ENCODE measurements around the gene WDR43.

DNA sequence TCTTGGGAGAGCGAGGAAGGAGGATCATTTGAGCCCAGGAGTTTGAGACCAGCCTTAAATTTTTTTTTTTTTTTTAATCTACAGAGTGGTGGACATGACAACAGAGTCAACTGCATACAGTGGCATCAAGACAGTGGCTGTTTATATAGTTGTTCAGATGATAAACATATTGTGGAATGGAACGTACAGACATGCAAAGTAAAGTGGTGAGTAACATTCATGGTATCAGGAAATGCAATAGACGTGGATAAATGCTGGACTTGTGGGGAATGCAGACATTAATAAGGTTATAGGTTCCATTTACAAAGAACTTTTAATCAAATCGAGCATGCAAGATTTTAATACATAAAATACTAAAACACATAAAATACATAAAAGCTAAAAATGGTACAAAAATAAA is 11.9 kb downstream of the WDR43 start:
- TF ChIP-seq, protein P1, sequence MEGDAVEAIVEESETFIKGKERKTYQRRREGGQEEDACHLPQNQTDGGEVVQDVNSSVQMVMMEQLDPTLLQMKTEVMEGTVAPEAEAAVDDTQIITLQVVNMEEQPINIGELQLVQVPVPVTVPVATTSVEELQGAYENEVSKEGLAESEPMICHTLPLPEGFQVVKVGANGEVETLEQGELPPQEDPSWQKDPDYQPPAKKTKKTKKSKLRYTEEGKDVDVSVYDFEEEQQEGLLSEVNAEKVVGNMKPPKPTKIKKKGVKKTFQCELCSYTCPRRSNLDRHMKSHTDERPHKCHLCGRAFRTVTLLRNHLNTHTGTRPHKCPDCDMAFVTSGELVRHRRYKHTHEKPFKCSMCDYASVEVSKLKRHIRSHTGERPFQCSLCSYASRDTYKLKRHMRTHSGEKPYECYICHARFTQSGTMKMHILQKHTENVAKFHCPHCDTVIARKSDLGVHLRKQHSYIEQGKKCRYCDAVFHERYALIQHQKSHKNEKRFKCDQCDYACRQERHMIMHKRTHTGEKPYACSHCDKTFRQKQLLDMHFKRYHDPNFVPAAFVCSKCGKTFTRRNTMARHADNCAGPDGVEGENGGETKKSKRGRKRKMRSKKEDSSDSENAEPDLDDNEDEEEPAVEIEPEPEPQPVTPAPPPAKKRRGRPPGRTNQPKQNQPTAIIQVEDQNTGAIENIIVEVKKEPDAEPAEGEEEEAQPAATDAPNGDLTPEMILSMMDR (IDR thresholded peaks at IDR 0.05): no peak
- no peak for TF ChIP-seq POLR2A (IDR thresholded peaks at IDR 0.05)

Measured in adrenal gland (tissue), 5 donors.